NOMO-1 treated with dmso at 0.1 percent for 144 hours (cell line): ENCODE measurements around the gene NPNT.
"Not testable (repeated sequence)": the region's sequence is repeated elsewhere in the genome, so short reads cannot be mapped to it uniquely, and the experiment has no call there.

Source experiments
- DNase-seq: peaks from one replicate; lab custom pipeline; 2025; ENCODE audit not compliant: unreplicated experiment; lab: John Stamatoyannopoulos, UW

Gene NPNT, protein sequence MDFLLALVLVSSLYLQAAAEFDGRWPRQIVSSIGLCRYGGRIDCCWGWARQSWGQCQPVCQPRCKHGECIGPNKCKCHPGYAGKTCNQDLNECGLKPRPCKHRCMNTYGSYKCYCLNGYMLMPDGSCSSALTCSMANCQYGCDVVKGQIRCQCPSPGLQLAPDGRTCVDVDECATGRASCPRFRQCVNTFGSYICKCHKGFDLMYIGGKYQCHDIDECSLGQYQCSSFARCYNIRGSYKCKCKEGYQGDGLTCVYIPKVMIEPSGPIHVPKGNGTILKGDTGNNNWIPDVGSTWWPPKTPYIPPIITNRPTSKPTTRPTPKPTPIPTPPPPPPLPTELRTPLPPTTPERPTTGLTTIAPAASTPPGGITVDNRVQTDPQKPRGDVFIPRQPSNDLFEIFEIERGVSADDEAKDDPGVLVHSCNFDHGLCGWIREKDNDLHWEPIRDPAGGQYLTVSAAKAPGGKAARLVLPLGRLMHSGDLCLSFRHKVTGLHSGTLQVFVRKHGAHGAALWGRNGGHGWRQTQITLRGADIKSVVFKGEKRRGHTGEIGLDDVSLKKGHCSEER

DNA sequence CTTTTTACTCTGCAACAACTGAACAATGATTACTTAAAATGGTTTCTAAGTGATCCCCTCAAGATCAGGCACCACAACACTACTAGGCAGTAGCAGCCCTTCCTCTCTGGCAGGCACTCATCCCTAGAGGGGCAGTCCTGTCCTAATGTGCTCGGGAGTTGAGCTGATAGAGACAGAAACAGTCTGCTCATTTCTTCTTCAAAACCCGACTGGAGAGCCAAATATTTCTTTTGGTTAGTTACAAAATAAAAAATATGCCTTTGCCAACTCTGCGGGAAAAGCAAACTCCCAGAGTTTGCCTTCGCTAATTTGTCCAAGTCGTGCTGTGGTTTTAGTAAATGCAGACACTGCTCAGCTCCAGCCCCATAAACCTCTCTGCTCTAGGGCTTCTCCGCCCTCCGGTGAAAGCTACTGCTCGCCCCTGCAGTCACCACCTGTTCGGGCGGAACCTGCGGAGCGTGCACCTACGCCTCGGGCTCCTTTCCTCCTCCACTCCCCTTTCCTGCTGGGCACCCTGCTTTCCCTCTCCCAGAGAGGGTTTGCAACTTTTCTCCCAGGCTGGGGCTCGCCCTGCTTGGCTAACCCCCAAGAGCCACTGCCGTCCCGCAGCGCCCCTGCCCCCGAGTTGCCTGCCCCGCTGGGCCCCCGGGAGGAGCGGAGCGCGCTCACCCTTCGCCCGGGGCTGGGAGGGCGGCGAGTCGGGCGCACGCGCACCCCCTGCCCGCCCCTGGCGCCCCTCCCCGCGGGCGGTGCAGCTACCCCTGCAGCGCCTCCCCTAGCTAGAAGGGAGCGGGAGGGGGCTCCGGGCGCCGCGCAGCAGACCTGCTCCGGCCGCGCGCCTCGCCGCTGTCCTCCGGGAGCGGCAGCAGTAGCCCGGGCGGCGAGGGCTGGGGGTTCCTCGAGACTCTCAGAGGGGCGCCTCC is at the start of gene NPNT:
TSS of gene NPNT (plus strand) at position 812 of the 923 bp plus-strand sequence. CDS start 182 bp downstream, outside the sequence.
- no peak for DNase-seq

DNA sequence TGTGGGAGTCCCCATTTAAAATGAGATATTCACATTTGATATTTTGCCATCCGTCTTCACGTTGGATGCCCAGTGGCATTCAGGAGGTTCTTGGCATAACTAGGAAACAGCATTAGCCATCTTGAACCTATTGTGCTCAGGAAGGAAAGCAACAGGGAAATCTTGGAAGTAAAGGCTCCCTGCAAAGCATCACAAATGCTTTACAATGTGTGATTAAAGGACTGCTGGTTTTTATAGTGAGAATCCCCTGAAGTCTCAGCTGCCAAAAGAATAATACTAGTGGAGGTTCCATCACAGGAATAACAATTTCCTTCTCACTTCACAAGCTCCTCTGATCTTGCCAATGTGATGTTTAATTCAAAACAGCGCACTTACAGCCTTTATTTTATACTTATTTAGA is 49.7 kb upstream of the NPNT start:
- DNase-seq, result no peak

DNA sequence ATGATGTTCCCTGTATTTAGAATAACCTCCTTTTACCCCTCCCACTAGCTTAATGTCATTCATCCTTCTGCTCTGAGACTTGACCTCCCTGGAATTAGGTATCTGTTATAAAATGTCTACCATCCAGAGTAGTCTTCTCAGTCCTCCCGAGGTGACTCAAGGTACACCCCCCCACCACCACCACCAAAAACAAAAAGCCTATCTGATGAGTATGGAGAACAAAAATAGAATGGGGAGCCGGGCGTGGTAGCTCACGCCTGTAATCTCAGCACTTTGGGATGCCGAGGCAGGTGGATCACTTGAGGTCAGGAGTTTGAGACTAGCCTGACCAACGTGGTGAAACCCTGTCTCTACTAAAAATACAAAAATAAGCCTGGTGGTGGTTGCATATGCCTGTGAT is 46.9 kb upstream of the NPNT start:
- DNase-seq, result not testable (repeated sequence)

DNA sequence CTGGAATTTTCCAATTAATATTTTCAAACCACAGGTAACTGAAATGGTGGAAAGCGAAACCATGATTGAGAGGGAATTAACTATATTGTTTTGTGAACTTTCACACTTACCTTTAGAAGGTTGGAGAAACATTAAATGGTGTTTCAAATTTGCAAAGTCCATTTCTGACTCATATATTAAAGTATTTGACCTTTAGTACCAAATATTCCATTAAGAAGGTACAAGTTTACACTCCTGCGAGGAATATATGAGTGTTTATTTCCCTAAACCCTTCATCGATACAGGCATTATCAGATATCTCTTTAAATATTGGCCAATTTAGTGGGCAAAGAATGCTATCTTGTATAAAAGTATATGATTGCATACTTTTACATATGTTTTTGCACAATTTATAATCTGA is 44.1 kb upstream of the NPNT start:
- DNase-seq, result no peak

DNA sequence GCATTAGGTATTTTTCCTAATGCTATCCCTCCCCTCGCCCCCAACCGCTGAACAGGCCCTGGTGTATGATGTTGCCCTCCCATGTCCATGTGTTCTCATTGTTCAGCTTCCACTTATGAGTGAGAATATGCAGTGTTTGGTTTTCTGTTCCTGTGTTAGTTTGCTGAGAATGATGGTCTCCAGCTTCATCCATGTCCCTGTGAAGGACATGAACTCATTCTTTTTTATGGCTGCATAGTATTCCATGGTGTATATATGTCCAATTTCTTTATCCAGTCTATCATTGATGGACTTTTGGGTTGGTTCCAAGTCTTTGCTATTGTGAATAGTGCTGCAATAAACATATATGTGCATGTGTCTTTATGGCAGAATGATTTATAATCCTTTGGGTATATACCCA is 43.0 kb upstream of the NPNT start:
- DNase-seq, result not testable (repeated sequence)

DNA sequence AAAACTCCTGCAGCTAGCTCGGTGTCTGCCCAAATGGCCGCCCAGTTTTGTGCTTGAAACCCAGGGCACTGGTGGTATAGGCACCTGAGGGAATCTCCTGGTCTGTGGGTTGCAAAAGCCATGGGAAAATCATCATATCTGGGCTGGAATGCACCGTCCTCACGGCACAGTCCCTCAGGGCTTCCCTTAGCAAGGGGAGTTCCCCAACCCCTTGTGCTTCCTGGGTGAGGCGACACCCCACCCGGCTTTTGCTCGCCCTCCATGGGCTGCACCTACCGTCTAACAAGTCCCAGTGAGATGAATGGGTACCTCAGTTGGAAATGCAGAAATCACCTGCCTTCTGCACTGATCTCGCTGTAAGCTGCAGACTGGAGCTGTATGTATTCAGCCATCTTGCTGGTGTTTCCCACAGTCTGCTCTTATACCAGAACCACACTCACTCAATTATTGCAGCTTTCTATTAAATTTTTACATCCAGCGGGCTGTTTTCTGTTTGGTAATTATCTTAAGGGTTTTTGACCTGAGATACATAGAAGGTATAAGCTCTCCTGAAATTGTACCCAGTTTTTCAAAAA is 36.7 kb upstream of the NPNT start:
- DNase-seq, result no peak

DNA sequence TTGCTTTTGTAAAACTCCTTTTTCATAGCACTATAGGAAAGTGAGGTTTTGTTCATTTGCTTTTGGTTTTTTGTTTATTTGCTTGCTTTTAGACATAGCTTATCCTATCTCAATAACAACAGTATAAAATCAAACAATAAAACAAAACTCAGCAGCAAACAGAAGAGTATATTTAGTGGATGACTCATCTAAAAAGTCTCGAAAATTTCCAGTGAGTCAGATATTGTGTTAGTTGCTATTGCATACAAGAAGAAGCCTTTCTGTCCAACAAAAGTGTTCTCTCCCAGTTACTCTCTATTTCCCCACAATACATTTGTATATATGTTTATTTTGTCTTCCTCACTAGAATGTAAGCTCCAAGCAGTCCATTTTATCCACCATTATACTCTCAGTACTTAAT is 36.0 kb upstream of the NPNT start:
- DNase-seq, result no peak

DNA sequence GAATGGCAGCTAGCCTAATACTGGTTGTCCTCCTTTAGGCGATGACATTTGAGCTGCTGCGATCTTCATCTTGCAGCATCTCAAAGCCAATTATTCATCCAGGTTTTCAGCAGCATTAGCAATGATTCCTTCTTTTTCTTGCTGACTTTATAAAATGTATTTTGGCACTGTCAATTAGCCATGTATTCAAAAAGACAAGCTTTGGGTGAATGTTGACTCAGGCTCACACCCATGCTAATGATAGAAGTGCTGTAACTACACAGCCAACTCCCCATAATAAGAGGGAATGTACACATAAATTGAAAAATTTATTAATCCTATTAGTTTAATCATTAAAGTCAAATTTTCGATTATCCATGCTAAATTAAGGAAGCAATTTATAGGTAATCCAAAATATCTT is 24.3 kb upstream of the NPNT start:
- DNase-seq, result no peak

DNA sequence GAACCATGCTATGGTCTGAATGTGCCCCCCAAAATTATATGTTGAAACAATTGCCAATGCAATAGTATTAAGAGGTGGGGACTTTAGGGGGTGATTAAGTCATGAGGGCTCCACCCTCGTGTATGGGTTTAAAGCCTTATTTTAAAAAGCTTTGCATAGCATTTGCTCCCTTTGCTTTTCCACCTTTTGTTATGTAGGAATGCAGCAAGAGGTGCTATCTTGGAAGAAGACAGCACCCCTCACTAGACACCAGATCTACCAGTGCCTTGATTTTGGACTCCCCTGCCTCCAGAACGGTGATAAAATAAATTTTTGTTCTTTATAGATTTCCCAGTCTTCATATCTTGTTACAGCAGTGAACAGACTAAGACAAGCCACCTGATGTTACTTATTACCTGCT is 23.3 kb upstream of the NPNT start:
- DNase-seq, result no peak

DNA sequence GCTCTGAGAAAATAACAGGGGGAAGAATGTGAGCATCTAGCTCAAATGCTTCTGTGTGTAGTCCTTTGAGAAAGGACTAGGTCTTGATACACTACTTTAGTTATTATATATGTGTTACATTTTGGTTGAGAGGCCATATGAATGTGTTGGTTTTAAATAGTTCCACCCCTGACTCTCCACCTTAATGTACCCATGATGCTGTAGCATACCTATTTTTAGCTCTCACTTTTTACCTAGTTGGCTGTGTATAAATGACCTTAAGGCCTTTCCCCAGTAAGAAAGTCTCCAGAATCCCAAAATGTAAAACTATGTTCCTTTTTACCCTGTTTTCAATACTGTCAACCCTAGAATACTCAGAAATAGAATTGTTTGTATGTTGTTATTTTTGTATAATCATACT is 20.0 kb upstream of the NPNT start:
- no peak for DNase-seq

DNA sequence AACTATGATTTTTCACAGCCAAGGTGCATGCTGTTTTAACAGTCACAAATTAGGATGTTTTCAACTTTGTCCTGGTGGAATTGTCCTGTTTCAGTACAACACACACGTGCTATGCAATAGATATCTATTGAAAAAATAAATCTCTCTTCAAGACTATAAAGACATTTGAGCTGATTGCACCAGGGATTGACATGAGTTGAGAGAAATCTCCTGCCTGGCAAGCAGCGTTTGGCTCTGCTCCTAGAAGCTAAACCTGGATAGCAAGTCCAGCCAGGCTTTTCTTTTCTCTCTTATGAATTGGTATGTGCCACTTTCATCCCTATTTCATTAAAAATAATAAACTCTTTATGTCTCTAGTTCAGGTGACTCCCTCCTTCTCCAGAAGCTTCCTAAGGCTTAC is 16.6 kb upstream of the NPNT start:
- DNase-seq, result no peak

DNA sequence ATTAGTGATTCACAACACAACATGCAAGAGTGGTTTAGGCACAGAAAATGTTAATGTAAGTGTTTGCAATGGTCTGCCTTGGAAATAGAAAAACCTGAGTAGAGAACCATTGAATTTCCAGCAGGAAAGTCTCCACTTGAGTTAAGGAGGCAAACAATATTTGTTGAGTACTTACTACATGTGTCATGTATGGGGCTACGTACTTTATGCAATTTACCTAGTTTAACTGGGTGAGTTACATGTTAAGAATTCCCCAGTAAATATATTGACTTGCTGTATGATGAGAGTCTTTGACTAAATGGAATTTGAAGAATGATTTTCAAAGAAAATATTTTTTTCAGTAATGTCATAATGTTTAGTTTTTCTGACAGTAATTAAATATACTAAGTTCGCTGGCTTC is 7.8 kb upstream of the NPNT start:
- DNase-seq, result no peak

DNA sequence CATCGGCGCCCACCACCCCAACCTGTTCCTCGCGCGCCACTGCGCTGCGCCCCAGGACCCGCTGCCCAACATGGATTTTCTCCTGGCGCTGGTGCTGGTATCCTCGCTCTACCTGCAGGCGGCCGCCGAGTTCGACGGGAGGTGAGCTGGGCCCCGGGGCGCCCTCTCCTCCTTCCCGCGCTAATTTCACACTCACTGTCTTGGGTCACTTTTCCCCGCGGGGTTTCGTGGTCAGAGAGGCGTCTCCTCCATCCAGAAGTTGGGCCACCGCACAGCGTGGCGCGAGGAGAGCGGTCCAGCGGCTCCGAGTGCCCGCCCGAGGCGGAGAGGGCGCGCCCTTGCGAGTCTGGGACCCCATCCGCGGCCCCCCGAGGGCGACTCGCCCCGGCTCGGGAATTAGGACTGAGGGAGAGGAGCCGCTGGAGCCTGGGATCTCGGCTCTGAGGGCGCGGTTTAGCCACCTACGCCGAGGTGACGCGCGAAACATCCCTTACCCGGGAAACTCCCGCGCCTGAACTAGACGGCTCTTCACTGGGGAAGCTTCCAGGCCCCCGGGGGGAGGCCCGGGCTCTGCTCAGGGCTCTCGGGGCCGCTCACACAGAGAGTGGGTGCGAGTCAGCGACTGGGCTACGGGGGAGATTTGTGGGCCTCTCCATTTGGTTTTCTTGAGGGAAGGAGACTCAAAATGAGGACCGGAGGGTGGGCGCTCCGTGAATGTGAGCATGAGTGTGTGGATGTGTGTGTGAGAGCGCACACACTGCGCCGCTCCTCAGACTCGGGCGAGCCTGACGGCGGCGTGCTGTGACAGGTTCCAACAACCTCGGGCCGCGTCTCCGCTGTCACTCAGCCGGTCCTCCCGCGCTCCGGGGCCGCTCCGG is 551 bp downstream of the NPNT start:
- no peak for DNase-seq

DNA sequence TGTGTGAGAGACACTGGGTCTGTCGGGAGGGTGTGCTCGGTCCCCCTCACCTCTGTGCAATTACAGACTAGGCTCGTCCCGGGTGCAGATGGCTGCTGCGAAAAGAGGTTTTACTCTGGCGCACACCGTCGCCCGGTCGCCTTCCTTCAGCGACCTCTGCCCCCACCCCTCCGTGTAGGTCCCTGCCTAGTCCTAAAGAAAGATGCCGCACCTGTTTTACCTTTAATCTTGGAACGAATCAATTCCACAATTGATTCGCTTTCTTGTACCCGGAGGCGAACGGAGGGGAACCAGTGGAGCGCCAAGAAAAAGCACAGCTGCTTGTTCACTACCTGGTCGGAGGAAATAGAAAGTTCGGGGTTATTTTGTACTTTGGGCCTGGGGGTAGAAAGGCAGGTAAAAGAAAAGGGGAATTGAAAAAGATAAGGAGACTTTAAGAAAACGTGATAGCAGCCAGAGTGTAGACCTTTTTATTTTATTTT is 1.2 kb downstream of the NPNT start:
- no peak for DNase-seq

DNA sequence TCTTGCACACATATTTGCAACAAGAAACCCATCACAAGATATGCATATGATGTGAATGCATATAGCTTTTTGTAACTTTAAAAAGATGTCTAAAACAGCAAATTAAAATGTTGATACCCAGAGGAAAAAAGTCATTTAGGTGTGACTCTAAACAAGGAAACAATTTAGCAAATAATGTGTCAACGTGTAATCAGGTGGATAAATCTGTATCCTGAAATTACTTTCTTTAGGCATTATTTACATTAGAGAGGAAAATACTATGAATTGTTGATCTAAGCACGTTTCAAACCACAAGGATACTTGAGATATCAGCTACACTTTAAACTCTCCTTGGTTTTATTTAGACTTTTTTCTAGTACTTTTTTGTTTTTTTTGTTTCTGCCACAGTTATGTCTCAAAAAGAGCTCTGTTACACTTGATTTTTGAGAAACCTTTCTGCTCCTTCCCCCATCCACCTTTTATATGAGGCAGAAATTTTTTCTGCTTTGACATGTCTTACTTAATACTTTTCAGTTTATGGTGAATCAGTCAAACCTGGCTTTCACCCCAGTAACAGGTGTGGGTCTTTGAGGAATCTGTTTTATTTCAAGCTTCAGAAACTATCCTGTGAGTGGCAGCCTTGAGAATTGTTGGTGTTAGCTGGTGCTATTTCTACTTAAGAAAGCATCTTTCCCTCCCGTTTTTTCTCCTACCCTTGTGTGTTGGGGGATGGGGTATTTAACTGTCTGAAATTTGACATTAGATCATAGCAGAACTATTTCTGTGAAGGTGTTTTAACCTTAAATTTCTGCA is 1.9 kb downstream of the NPNT start:
- no peak for DNase-seq

DNA sequence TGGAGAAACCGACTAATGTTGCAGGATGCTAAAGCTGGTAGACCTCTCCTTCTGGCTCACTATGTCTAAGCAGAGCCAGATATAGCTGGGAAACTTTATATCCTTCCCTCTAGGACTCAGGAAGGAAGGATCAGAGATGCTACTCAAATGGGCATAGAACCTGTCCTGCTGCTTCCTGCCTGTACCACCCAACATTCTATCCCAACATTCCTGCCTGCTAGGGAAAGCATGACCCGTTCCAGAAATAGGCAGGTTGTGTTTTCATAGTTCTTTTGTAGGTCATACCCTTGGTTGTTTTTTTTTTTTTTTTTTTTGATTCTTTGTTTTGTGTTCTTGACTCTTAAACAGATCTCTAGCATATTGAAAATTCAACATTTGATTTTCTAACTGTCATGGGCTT is 5.3 kb downstream of the NPNT start:
- DNase-seq, result no peak

DNA sequence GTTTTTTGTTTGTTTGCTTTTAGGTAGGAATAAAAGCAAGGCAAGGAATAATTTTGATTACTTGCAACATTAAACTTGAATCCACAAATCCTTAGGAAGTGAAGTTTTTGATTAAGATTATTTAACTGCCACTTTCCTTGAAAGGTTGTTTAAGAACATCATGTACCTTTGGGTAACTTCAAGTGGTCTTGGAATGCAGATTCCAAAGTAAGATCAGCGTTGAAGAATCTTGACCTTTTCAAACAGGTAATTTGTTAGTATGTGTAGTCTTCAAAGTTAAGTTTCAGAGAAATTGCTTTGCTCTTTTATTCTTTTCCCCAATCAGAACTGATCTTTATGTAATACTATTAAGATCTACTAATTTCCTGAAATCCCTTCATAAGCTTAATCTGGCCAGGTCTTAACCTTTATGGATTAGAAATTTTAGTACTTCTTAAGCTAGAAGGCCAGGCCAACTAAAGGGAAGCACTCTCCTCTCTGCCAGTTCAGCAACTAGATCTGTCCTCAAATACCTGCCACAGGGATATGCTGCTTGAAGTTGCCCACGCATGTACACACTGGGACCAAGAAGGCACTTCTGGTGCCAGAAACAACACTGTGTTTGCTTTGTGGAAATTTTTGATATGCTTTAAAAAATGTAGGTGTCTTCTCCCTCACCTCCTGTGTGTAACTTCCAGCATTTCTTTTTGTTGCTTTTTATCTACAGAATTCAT is 7.4 kb downstream of the NPNT start:
- DNase-seq, result no peak

DNA sequence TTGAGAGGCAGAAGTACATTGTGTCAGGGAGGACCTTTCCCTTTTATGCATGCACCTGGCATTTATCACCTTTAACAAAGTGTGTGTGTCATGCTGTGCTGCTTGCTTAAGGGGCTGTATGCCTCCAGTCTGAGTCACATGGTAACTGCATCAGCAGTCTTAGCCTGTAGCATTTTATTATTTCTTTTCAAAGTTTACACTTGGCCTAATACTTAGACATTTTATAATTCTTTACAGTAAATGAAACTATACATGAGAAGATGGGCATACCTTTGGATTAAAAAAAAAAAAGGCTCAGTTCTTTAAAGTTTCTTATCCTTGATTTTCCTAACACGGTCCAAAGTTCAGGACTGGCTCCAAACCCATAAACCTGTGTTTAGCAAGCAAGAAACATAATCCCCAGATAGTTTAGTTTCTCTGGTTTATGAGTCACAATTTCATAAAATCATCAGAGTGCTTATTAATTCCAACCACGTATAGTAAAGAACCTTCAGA is 14.6 kb downstream of the NPNT start:
- no peak for DNase-seq

DNA sequence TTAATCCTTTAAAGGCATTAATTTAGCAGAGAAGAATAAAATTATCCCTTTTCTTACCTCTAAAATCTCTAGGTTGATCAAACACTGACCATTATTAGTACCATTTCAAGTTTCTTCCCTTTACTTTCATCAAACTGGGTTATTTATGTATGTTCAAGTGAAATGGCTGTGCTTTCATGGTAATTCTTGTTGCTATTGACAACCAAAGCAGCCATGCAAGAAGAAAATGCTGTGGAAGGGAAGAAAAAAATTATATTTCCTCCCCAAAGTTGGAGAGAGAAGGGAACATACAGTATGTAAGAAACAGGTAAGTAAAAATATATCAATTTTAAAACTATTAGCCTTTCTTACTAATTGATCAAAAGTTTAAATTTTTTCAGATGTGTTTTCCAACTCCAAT is 16.2 kb downstream of the NPNT start:
- DNase-seq, result no peak
